Measurements from ENCODE around the gene DYNC1I1.

DYNC1I1 gene

GRCh38 chr7:95893484-95893883, 121.1 kb downstream of the DYNC1I1 start:
- H3K36me3 ChIP-seq (ENCODE audit: insufficient read depth, low read depth, low read length): no peaks in the 10 kb centered on the region
- H3K27ac ChIP-seq (ENCODE audit: low read length): no peak overlapping the region

DNA sequence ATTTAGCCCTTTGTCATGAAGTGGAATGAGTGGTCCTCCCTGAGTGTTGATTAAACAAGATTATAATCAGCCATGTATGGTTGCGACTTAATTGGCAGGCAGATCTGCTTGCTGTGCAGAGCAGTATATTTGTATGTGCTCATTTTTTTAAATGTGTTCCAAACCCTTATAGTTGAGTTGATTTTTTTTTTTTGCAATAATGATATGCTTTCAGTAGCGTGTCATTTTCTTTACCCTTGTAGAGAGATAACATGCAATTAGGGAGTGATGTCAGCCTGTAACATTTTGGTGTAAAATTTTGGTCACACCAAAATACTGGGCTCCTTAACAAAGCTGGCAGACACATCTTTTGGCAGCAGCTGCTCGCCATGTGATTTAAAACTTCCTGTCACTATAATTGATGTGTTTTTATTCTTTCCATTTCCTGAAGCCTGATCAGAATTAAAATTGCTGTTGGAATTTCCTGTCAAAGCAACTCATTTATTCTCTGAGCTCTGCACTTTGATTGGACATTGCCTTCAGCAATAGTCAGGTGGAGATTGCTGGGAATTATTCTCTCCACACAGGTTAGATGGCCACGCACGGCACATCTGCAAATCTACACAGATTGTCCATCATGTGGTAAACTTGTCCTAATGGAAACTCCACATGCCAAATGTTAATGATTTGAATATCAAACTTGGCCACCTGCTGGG, 125.3 kb downstream of the DYNC1I1 start:
- Histone ChIP-seq H3K27ac (ENCODE audit: low read length) (no peak overlapping the region), H3K36me3 (ENCODE audit: insufficient read depth, low read depth, low read length) (no peaks in the 10 kb centered on the region), H3K9ac (ENCODE audit: low read depth, low read length) (no peak overlapping the region), H3K9me3 (ENCODE audit: insufficient read depth, low read depth, low read length) (no peaks in the 10 kb centered on the region), H3K27me3 (ENCODE audit: insufficient read depth, low read length) (no peaks in the 10 kb centered on the region), H3K4me1 (ENCODE audit: insufficient read depth, low read length) (peaks cover 5% of the 10 kb centered on the region; the same call in 1 of the 2 replicates), H3K4me3 (ENCODE audit: low read length) (no peak overlapping the region)

More at GRCh38 chr7:95893484-95893883, 121.1 kb downstream of the DYNC1I1 start:
- H3K4me1 ChIP-seq (ENCODE audit: insufficient read depth, low read length): peaks cover 5% of the 10 kb centered on the region; the same call in 1 of the 2 replicates
- H3K9me3 ChIP-seq (ENCODE audit: insufficient read depth, low read depth, low read length): no peaks in the 10 kb centered on the region
- no peak overlapping the region for H3K9ac ChIP-seq (ENCODE audit: low read depth, low read length)
- no peak overlapping the region for H3K4me3 ChIP-seq (ENCODE audit: low read length)
- H3K27me3 ChIP-seq (ENCODE audit: insufficient read depth, low read length): no peaks in the 10 kb centered on the region

GRCh38 chr7:95899919-95900513, 127.7 kb downstream of the DYNC1I1 start:
- H3K36me3 ChIP-seq (ENCODE audit: insufficient read depth, low read depth, low read length): no peaks in the 10 kb centered on the region
- H3K4me3 ChIP-seq (ENCODE audit: low read length): no peak overlapping the region
- no peaks in the 10 kb centered on the region for H3K27me3 ChIP-seq (ENCODE audit: insufficient read depth, low read length)
- H3K27ac ChIP-seq (ENCODE audit: low read length): no peak overlapping the region
- no peaks in the 10 kb centered on the region for H3K9me3 ChIP-seq (ENCODE audit: insufficient read depth, low read depth, low read length)
- H3K4me1 ChIP-seq (ENCODE audit: insufficient read depth, low read length): peaks cover 5% of the 10 kb centered on the region; the same call in 1 of the 2 replicates
- H3K9ac ChIP-seq (ENCODE audit: low read depth, low read length): no peak overlapping the region

- Histone ChIP-seq H3K9ac (ENCODE audit: low read depth, low read length) (no peak overlapping the region), H3K36me3 (ENCODE audit: insufficient read depth, low read depth, low read length) (no peaks in the 10 kb centered on the region), H3K27me3 (ENCODE audit: insufficient read depth, low read length) (no peaks in the 10 kb centered on the region), H3K4me3 (ENCODE audit: low read length) (no peak overlapping the region), H3K9me3 (ENCODE audit: insufficient read depth, low read depth, low read length) (no peaks in the 10 kb centered on the region), H3K4me1 (ENCODE audit: insufficient read depth, low read length) (peaks cover 5% of the 10 kb centered on the region; the same call in 1 of the 2 replicates), H3K27ac (ENCODE audit: low read length) (no peak overlapping the region)
Measured at GRCh38 chr7:95901006-95901405, 128.7 kb downstream of the DYNC1I1 start.

- Histone ChIP-seq H3K27me3 (ENCODE audit: insufficient read depth, low read length) (no peaks in the 10 kb centered on the region), H3K36me3 (ENCODE audit: insufficient read depth, low read depth, low read length) (no peaks in the 10 kb centered on the region), H3K9me3 (ENCODE audit: insufficient read depth, low read depth, low read length) (no peaks in the 10 kb centered on the region), H3K9ac (ENCODE audit: low read depth, low read length) (no peak overlapping the region), H3K4me1 (ENCODE audit: insufficient read depth, low read length) (peaks cover 15% of the 10 kb centered on the region; the same call in 1 of the 2 replicates), H3K4me3 (ENCODE audit: low read length) (no peak overlapping the region), H3K27ac (ENCODE audit: low read length) (no peak overlapping the region)
Measured at GRCh38 chr7:95904099-95904498, 131.7 kb downstream of the DYNC1I1 start.

DNA sequence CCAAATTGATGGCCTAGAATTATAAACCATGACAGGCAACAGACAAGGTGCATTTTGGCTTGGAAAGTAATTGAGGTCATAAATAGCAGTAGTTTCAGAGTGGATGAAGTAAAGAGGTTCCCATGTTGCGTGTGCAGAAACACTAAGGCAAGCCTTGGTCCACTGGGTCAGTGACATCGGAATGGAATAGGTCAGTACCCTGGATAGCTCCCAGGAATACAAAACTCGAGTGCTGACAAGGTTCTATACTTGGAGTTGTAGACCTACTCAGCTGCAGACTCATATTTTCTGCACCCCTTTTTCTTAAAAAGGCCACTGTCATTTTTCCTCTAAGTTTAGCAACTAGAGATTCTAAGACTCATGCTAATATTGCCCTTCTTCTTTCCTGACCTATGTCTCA, 132.8 kb downstream of the DYNC1I1 start:
- peaks cover 15% of the 10 kb centered on the region; the same call in 1 of the 2 replicates for H3K4me1 ChIP-seq (ENCODE audit: insufficient read depth, low read length)
- H3K27ac ChIP-seq (ENCODE audit: low read length): no peak overlapping the region
- no peaks in the 10 kb centered on the region for H3K9me3 ChIP-seq (ENCODE audit: insufficient read depth, low read depth, low read length)
- no peak overlapping the region for H3K9ac ChIP-seq (ENCODE audit: low read depth, low read length)
- H3K27me3 ChIP-seq (ENCODE audit: insufficient read depth, low read length): no peaks in the 10 kb centered on the region
- H3K4me3 ChIP-seq (ENCODE audit: low read length): no peak overlapping the region
- H3K36me3 ChIP-seq (ENCODE audit: insufficient read depth, low read depth, low read length): no peaks in the 10 kb centered on the region

DNA sequence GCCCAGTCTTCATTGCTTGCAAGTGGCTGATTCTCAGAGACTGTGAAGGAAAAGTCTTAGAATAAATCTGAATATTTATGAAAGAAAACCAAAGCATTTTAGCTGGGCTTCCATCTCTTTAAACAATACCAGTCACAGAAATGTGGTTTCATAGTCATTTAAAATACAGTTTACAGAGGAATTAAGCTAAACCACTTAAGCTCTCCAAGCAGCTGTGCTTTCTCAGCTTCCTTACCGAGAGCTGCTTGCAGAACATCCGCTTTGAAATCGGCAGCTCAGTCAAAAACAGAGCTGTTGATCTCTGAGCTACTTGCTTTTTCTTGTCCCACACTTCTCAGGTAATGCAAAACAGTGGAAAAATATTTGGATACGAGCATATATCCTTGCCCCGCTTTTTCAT, 134.5 kb downstream of the DYNC1I1 start:
- H3K36me3 ChIP-seq (ENCODE audit: insufficient read depth, low read depth, low read length): no peaks in the 10 kb centered on the region
- no peaks in the 10 kb centered on the region for H3K27me3 ChIP-seq (ENCODE audit: insufficient read depth, low read length)
- no peak overlapping the region for H3K9ac ChIP-seq (ENCODE audit: low read depth, low read length)
- H3K4me3 ChIP-seq (ENCODE audit: low read length): no peak overlapping the region
- peaks cover 15% of the 10 kb centered on the region; the same call in 1 of the 2 replicates for H3K4me1 ChIP-seq (ENCODE audit: insufficient read depth, low read length)
- H3K9me3 ChIP-seq (ENCODE audit: insufficient read depth, low read depth, low read length): no peaks in the 10 kb centered on the region
- no peak overlapping the region for H3K27ac ChIP-seq (ENCODE audit: low read length)

DNA sequence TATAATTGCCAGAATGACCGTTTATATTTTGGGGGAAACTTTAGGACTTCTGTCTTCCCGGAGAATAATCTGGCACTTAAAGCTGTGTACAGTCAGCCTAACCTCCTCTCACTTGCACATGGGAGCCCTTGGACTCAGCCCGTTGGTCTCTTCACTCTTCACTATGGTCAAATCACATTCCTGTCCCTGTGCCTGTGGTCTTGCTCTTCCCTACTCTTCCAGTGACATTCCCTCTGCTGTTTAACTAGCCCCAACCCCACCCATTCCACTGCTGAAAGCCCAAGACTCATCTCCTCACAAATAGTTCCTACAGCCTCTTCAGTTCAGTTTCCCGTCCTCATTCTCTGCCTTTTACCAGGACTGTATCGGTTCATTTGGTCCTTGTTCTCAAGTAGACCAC, 135.0 kb downstream of the DYNC1I1 start:
- H3K36me3 ChIP-seq (ENCODE audit: insufficient read depth, low read depth, low read length): no peaks in the 10 kb centered on the region
- H3K27ac ChIP-seq (ENCODE audit: low read length): no peak overlapping the region
- no peaks in the 10 kb centered on the region for H3K9me3 ChIP-seq (ENCODE audit: insufficient read depth, low read depth, low read length)
- no peaks in the 10 kb centered on the region for H3K27me3 ChIP-seq (ENCODE audit: insufficient read depth, low read length)
- peaks cover 15% of the 10 kb centered on the region; the same call in 1 of the 2 replicates for H3K4me1 ChIP-seq (ENCODE audit: insufficient read depth, low read length)
- no peak overlapping the region for H3K4me3 ChIP-seq (ENCODE audit: low read length)
- H3K9ac ChIP-seq (ENCODE audit: low read depth, low read length): no peak overlapping the region

DNA sequence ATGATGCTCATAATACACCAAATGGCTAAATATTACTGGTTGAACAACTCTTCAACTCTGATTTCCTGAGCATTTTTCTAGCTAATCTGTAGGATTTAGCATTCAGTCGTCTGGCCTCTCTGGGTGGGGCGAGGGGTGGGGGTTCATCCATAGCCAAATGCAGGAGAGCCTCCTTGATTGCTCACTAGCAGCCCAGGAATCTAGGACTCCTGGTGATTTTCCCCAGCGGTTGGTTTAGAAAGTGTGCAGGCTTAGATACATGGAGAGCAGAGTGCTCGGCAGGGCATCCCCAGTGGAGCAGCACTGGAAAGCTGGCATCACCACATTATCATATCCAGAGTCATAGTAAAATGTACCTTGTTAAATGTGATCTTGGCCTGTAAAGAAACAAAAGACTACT, 136.1 kb downstream of the DYNC1I1 start:
- Histone ChIP-seq H3K4me3 (ENCODE audit: low read length) (no peak overlapping the region), H3K4me1 (ENCODE audit: insufficient read depth, low read length) (peaks cover 15% of the 10 kb centered on the region; the same call in 1 of the 2 replicates), H3K9me3 (ENCODE audit: insufficient read depth, low read depth, low read length) (no peaks in the 10 kb centered on the region), H3K36me3 (ENCODE audit: insufficient read depth, low read depth, low read length) (no peaks in the 10 kb centered on the region), H3K27me3 (ENCODE audit: insufficient read depth, low read length) (no peaks in the 10 kb centered on the region), H3K27ac (ENCODE audit: low read length) (no peak overlapping the region), H3K9ac (ENCODE audit: low read depth, low read length) (no peak overlapping the region)

DNA sequence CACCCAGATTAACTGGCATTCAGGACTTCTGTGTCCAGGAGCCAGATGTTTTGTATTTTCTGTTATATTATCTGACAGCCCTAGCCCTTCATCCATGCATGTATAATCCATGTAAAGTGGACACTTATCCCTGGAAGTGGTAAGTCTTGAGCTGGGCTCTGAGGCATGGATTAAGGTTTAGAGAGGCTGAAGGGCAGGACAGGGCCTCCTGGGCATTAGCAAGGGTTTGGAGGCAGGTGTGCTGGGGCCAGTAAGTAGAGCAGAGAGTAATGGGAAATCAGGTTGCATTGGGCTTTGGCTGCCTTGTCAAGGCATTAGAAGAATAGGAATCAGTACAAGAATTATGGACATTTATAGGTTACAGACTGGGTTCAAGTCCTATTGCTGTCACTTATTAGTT, 138.0 kb downstream of the DYNC1I1 start:
- H3K36me3 ChIP-seq (ENCODE audit: insufficient read depth, low read depth, low read length): no peaks in the 10 kb centered on the region
- H3K4me1 ChIP-seq (ENCODE audit: insufficient read depth, low read length): peaks cover 15% of the 10 kb centered on the region; the same call in 1 of the 2 replicates
- no peaks in the 10 kb centered on the region for H3K9me3 ChIP-seq (ENCODE audit: insufficient read depth, low read depth, low read length)
- no peak overlapping the region for H3K27ac ChIP-seq (ENCODE audit: low read length)
- no peak overlapping the region for H3K4me3 ChIP-seq (ENCODE audit: low read length)
- no peaks in the 10 kb centered on the region; the same call in 1 of the 2 replicates for H3K27me3 ChIP-seq (ENCODE audit: insufficient read depth, low read length)
- no peak overlapping the region for H3K9ac ChIP-seq (ENCODE audit: low read depth, low read length)

DNA sequence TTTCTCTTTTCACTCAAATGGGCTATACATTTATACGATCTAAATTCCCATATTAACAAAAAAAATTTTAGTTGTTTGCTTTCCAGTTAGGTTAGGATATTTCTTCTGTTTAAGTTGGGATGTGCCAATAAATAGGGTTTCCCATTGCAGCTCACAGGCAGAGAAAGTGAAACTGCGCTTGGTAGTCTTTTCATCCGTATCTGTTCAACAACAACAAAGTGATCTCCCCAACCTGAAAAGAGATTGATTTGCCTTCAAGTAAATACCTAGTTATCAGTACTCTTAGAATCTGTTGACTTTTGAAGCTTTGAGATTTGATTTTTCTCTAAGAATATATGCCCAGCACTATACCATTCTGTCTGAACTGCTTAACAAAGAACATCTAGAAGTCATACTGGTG, 143.4 kb downstream of the DYNC1I1 start:
- H3K36me3 ChIP-seq (ENCODE audit: insufficient read depth, low read depth, low read length): no peaks in the 10 kb centered on the region
- no peak overlapping the region for H3K4me3 ChIP-seq (ENCODE audit: low read length)
- H3K27me3 ChIP-seq (ENCODE audit: insufficient read depth, low read length): peaks cover 3% of the 10 kb centered on the region; the same call in 1 of the 2 replicates
- no peaks in the 10 kb centered on the region for H3K4me1 ChIP-seq (ENCODE audit: insufficient read depth, low read length)
- H3K9me3 ChIP-seq (ENCODE audit: insufficient read depth, low read depth, low read length): no peaks in the 10 kb centered on the region
- no peak overlapping the region for H3K27ac ChIP-seq (ENCODE audit: low read length)
- no peak overlapping the region for H3K9ac ChIP-seq (ENCODE audit: low read depth, low read length)
